GM21447 (cell line): ENCODE results near the gene SLC25A21.

ENCODE experiments used
- ATAC-seq: cut with Tn5 transposase; IDR thresholded peaks from one replicate; pipeline ENCODE4 v1.9.1; 2021; ENCODE audit not compliant: unreplicated experiment

The SLC25A21 gene

GRCh38 chr14:36785511-36785910 is 386.9 kb downstream of the SLC25A21 start:
- no peak for ATAC-seq

DNA sequence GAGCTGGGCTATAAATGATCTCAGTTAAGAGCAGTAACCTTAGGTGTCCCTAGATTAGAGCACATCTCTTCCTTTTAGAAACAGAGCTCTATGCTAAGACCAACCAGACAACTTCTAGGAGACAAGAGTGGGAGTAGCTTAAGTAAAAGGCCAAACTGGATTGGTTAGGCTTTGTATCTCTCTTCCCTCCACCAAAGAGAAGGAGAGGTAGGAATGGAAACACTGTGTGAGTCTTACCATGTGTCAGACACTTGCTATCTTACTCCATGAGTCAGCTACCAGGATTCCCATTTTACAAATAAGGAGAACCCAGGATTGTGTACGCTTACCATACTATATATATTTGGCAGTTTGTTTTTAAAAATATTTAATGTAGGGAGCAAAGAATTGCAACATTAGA is 387.9 kb downstream of the SLC25A21 start:
- no peak for ATAC-seq

DNA sequence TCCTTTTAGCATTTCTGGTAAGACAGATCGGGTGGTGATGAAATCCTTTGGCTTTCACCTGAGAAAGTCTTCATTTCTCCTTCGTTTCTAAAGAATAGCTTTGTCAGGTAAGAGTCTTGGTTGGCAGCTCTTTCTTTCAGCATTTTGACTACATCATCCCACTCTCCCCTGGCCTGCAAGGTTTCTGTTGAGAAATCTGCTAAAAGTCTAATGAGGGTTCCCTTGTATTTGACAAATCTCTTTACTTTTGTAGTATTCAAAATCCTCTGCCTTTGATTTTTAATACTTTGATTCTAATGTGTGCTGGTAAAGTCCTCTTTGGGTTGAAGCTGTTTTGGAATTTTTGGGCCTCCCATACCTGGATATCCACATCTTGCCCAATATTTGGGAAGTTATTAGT is 390.5 kb downstream of the SLC25A21 start:
- ATAC-seq: no peak

- ATAC-seq: no peak
Observed at GRCh38 chr14:36773558-36773957, 398.8 kb downstream of the SLC25A21 start.

GRCh38 chr14:36773136-36773540 is 399.3 kb downstream of the SLC25A21 start:
- ATAC-seq: no peak

GRCh38 chr14:36771028-36771640 is 401.3 kb downstream of the SLC25A21 start:
- ATAC-seq: no peak

- ATAC-seq: no peak
Observed at GRCh38 chr14:36768638-36769337, 403.6 kb downstream of the SLC25A21 start.

- ATAC-seq: no peak
Observed at GRCh38 chr14:36767603-36768281, 404.7 kb downstream of the SLC25A21 start.

- ATAC-seq: no peak
Observed at GRCh38 chr14:36766974-36767373, 405.4 kb downstream of the SLC25A21 start.

GRCh38 chr14:36757734-36758601 is 414.4 kb downstream of the SLC25A21 start:
- no peak for ATAC-seq

- ATAC-seq: no peak
Observed at GRCh38 chr14:36756226-36756625, 416.2 kb downstream of the SLC25A21 start.

DNA sequence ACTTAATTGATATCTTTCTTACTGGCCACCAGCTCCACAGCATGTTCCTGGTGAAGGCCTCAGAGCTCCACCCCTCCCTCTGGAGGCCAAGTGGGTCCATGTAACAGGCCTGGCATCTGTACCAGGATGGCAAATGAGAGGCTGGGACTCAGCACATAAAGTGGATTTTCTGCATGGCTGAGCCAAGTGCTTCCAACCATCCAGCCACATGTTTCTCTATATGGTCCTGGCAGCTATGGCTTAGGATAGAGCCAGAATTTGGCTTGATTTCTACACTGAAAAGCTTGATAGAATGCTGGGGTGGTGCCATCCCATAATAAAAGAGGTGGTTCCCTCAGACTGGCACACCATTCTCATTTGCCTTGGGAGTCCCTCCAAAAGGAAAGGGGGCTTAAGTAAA is 416.6 kb downstream of the SLC25A21 start:
- no peak for ATAC-seq

DNA sequence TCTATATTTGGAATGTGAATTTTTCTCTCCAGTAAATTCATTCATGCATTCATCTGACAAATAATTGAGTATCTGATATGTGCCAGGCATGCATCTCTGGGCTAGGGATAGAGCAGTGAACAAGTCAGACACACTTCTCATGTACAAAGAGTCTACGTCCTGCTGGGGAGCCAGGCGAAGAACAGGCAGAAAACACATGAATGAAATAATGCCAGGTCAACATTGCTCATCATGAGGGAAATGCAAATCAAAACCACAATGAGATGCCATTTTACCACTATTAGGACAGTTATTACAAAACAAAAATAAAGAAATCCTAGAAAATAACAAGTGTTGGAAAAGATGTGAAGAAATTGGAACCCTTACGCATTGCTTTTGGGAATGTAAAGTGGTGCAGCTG is 420.5 kb downstream of the SLC25A21 start:
- ATAC-seq: no peak

DNA sequence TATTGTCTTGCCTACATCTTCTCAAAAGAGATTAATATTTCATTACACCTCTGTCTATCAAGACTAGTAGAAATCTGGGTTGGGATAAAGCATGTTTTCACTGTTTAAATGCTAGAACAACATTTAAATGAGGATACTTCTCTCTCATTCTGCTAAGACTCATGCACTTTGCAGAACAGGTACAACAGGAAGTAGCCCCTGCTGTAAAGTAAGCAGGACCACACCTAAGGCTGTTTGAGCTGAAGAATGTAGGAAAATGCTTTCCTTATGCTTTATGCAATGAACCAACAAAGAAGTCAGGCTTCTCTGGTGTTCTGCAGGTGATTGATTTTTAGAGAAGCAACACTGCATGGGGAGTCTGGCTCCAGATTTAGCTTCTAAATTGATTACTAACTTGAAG is 421.3 kb downstream of the SLC25A21 start:
- ATAC-seq: no peak

DNA sequence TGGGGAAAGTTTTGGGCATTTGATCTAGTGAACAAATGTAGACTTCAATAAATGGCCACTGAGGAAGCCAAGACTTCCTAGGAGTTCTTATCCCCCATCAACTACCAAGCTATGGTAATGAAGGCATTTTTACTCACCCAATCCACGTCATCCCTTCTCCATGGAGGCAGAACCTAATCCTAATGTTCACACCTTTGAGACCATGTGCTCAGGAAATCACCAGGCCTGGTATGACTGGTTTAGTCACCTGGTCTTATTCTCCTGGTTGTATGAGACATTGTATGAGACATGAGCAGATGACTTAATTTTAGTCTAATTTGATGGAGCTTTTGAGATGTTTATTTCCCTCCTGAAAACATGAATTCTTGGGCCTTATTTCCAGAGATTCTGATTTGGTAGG is 422.2 kb downstream of the SLC25A21 start:
- ATAC-seq: no peak

DNA sequence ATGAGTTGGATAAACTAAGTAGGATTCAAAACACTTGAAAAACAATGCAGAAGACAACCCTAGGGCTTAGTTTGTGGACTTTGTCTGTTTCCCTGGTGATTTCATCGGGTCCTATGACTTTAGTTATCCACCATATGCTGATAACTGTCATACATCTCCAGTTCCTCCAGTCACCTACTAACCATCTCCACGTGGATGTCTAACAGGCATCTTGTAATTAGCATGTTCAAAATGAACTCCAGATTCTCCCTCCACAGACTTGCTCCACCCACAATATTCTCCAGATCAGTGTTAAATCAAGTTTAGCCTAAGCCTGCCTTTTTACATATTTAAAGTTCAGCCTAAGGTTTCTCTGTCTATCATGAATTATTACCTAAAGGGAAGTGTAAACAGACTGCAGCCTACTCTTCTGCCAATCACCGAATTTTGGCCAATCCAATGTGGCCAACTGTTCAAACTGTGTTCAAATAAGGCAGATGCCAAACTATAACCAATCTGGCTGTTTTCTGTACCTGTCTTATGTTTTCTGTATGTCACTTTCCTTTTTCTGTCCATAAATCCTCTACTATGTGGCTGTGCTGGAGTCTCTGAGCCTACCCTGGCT is 423.7 kb downstream of the SLC25A21 start:
- no peak for ATAC-seq

GRCh38 chr14:36747411-36748184 is 424.8 kb downstream of the SLC25A21 start:
- ATAC-seq: no peak

DNA sequence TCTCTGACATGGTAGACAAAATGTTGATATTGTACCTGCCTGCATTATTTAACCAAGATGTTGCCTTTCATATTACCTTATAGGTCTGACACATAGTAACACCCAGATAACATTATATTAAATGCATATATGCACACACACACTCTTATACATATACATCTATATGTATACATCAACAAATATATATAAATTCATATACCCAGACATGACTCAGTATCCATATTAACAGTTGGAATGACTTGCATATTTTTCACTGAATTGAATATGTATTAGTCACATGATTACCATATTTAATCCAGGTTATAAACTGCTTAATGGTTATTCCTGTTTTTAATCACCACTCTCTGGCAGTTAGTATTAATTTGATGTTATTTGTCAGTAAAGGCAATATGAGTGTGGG is 425.5 kb downstream of the SLC25A21 start:
- no peak for ATAC-seq

DNA sequence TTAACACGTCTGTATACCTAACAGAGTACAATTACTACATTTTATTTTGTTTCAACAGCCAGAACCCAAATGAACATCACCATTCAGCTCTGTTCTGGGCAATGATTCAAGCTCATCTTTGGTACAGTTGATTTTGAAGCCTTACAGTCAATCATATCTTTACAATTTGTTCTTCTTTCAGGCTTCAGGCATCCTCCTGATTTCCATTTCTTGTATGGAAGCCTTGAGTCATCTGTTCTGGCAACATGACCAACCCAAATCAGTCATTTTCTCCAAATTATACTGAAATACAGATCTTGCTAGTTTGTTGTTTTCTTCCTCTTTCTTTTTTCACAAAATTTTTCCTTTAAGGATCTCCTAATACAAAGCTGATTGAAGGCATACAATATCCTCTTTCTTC is 430.5 kb downstream of the SLC25A21 start:
- no peak for ATAC-seq

DNA sequence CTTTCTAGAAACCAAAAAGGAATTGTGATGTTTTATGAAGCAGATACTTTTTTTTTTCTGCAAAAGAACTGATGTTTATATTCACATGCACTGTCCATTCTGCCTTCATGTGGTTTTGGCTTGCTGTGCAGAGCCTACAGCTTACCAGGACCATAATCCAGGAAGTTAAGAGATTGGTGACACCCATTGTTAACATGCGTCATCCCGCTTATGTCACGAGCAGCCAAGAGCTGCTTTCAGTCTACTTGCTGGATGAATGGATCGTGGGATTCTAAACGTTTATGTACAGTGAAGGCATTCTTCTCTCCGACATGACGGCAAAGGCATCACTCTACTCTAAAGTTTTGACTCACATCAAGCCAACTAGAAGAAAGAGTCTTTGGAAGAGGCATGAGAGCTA is 434.1 kb downstream of the SLC25A21 start:
- no peak for ATAC-seq
